IPS DF 4.7 (cell line): ENCODE data around the gene PPP2R3A.

ENCODE experiments used
- DNase-seq: peaks from one replicate; pipeline ENCODE4 v3.0.0-alpha.2; 2013; ENCODE audit warnings: low spot score; ENCODE audit errors: extremely low read depth

PPP2R3A gene

DNA sequence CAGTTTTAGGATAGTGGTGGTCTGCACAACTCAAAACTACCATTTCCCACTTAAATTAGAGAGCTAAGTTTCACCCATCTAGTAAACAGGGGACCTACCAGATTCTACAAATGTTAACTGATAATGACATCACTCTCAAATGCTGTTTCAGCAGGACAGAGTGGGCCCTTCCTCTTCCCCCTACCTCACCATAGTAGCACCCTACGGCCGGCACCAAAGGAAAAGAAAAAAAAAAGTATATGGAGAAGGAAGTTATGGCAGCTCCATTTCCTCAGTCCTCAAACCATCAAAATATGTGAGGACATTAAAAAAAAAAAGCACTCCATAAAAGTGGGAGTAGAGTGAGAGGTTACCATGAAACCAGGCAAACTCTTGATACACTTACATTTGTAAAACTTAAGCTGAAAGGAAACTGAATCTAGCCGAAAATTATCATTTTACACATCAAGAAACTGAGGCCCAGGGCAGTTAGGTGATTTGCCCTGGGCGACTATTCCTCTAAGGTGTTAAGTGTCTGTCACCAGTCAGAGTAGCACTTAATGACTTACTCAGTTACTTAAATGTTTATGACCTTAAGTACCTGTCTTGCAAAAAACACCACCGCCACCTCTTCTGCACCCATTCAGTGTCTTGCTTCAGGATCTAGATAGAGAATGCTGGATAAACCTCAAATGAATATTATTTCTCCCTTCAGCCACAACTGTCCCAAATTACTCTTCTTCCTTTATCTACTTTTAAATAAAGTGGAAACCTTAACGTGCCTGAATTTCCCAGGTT is 227.9 kb downstream of the PPP2R3A start:
- DNase-seq, result no peak

DNA sequence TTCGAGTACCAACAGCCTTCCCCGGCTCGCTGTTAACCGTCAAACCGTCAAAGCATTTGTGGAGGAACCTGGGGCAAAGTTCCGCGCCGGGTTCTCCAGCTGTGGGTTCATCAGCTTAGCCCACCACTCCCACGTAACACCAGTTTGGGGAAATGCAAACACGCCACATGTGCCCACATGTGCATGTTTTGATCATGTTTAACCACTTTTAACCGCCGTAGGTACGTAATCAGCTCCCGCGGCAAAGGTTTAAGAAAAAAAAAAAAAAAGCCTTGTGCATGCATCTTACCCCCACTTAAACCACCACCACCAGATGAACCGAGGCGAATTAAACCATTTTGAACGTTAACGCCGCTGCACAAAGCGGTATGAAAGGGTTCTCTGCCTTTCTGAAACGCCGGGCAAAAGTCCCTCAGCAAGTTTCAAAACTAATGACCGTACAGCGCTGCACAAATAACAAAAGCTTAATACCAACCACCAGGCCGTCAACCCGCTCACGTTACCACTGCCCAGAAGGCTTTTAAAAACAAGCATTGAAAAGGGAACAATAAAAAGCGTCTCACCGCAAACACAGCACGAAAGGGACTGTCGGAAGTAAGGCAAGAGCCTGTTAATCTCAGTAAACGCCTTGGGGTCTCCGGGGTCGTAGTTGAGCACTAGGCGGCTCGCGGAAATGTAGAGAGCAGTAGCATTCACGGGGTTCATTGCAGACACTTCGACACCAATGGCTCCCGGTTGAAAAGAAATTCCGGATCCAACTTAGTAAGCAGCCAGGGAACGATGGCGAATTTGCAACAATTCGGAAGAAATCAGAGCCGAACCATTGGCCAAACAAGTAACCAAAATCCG is 229.1 kb downstream of the PPP2R3A start:
- DNase-seq, result no peak

DNA sequence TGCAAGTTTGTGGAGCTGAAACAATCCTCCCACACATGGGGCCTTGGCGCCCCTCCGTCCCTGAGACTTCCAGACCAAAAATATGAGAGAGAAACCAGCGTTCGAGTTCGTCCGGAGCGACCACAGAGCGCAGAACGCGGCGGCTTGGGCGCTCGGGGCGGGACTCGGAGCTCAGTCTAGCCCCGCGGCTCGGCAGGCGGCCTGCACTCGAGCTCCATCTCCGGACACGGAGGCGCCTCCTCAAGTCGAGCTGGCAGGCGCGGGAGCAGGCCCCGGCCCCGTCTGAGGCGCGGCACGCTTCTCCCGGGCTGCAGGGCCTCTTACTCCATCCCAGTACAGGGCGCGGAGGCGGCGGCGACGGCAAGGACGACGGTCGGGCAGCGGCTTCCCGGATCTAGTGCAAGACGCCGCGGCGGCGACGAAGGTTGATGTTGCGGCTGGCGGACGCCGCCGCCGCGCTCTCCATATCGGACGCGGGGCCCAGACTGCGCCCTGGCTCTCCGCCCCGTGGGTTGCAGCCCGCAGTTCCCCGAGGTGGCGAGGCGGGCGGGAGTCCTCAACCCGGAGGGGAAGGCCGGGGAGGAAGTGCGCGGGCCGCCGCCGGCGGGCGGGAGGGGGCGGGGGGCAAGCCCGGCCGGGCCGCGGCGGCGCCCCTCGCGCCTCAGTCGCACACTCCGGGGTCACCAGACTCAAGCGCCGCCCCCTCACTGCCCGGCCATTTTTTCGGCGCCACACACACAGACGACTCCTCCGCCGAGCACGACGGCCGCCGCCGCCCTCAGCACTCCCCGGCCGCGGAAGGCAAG is 229.9 kb downstream of the PPP2R3A start:
- no peak for DNase-seq

DNA sequence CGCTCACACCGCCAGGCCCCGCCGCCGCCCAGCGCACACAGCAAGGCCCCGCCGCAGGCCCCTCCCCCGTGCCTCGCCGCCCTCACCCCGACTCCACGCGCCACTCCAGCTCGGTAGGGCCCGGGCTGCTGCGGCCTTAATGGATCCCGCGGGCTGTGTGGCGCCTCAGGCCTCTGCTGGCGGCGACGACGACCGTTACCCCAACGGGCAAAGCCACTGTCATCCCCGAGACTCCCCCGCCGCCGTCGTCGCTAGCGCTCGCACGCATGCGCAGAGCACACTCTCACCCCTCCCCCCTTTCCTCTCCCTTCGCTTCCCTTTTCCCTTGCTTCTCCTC is 230.5 kb downstream of the PPP2R3A start, which contains the start of gene MSL2:
MSL2 (minus strand) TSS at position 272 of the 337 bp plus-strand sequence. CDS start 1,222 bp downstream, outside the sequence.
- no peak for DNase-seq

DNA sequence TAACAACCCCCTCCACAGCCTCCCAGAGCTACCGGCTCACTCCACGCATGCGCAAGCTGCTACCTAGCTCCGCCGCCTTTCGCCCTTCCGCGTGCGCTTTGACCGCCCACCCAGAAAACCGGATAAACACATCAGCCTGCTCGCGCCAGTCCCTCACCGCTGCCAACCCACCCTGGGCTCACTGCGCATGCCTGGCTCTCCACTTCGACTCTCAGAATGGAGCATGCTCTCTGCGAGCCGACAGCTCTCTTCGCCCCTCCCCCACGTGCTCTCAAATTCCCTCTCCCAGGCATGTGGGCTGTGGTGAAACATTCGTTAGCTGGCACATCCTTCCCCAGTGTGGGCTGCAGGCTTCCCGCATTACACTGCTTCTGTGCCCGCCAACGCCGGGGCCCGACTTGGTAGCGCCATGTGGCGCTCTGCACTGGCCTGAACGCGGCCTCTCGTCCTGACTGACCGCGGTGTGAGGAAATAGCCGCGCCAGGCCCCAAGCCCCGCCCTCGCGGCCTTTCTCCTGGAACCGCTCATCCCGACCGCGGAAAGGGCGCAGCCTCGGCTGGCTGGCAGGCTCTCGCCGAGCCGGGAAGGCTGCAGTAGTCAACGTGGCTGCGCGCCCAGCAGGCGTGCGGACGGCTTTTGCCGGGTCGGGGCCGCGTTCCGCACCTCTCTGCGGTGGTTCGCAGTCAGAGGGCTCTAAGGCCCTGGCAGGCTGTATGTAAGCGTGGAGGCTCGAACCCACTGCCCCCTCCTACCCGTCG is 231.1 kb downstream of the PPP2R3A start:
- DNase-seq, result peak; percentile 92

DNA sequence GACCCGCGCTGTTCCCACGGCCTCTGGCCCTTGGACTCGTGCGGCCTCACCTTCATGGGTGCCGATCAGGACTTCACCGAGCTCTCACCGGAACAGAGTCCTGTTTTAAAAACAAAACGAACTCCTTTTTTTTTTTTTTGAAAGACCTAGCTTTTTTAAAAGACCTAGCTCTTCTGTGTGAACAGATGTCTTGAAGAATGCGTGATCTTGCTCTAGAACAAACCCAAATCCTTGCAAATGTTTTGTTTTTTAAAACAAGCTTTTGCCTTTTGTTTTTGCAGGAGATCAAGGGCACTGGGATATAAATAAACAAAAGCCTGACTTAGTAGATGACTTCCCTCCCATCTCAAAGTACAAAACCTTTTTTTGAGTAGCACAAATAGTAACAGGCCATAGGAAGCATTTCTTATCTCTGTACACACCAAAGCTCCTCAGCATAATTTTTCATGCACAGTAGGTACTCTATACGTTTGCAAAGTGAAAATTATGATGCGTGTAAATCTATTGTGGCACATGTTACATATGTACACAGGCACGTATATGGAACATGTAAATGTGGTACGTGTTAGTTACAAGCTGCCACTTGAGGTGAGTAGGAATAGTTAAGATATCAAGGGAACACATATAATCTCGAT is 231.7 kb downstream of the PPP2R3A start:
- no peak for DNase-seq
